Smooth muscle cell (in vitro differentiated cells): Measurements from ENCODE around the gene SLC51B. TPM values are rescaled to one million over a fixed set of nuclear protein-coding genes. Genes with fewer than 3 reads are reported as not detected.
"Not testable (repeated sequence)": the region's sequence is repeated elsewhere in the genome, so short reads cannot be mapped to it uniquely, and the experiment has no call there.

Experiments
- DNase-seq: peaks from one replicate; lab custom pipeline; 2025; ENCODE audit not compliant: unreplicated experiment; lab: John Stamatoyannopoulos, UW
- H2AFZ ChIP-seq: fragments of 200-600 bp; sonication (generic); 2 replicates; pipeline ENCODE4 v1.6.0; 2016; ENCODE audit warnings: antibody characterized with exemption, low read depth, mild to moderate bottlenecking
- H3F3A ChIP-seq: fragments of 200-600 bp; sonication (generic); 2 replicates; pipeline ENCODE4 v1.6.0; 2017; ENCODE audit warnings: antibody characterized with exemption, low read depth
- H3K27ac ChIP-seq: fragments of 200-600 bp; sonication (generic); 2 replicates; pipeline ENCODE4 v1.5.1; 2016; ENCODE audit warnings: low read depth, mild to moderate bottlenecking
- H3K27me3 ChIP-seq: fragments of 200-600 bp; sonication (generic); 2 replicates; pipeline ENCODE4 v1.6.1; 2016; ENCODE audit warnings: low read depth, mild to moderate bottlenecking
- H3K36me3 ChIP-seq: fragments of 200-600 bp; sonication (generic); 2 replicates; pipeline ENCODE4 v1.5.1; 2016; ENCODE audit warnings: low read depth
- H3K4me1 ChIP-seq: fragments of 200-600 bp; sonication (generic); 2 replicates; pipeline ENCODE4 v1.5.1; 2016; ENCODE audit warnings: low read depth
- H3K4me2 ChIP-seq: fragments of 200-600 bp; sonication (generic); 2 replicates; pipeline ENCODE4 v1.6.0; 2016; ENCODE audit warnings: mild to moderate bottlenecking
- H3K4me3 ChIP-seq: fragments of 200-600 bp; sonication (generic); 2 replicates; pipeline ENCODE4 v1.5.1; 2016; ENCODE audit warnings: mild to moderate bottlenecking
- H3K79me2 ChIP-seq: fragments of 200-600 bp; sonication (generic); 2 replicates; pipeline ENCODE4 v1.6.0; 2016; ENCODE audit warnings: low read depth, mild to moderate bottlenecking
- H3K9ac ChIP-seq: fragments of 200-600 bp; sonication (generic); 2 replicates; pipeline ENCODE4 v1.6.0; 2016; ENCODE audit warnings: low read depth
- H3K9me3 ChIP-seq: fragments of 200-600 bp; sonication (generic); replicated peaks from 2 replicates; pipeline ENCODE4 v1.5.1; 2016; ENCODE audit warnings: low read depth
- H4K20me1 ChIP-seq: fragments of 200-600 bp; sonication (generic); 2 replicates; pipeline ENCODE4 v1.6.0; 2016; ENCODE audit warnings: low read depth
- WGBS: methylation state at CpG from one replicate; pipeline ENCODE4 v1.1.7; 2016; ENCODE audit warnings: low lambda C conversion rate; 5-methylcytosine and 5-hydroxymethylcytosine counted together
- polyA plus RNA-seq: library from polyadenylated mRNA; unstranded; fragments of >200 nt; fragmentation: Nextera tagmentation; extraction: Ambion mirVana; gene quantifications from 2 replicates; pipeline ENCODE4 v1.2.1, GENCODE V29; 2016
- total RNA-seq: library from RNA; depleted of rRNA; stranded (reverse); fragments of >200 nt; gene quantifications from 2 replicates; pipeline ENCODE4 v1.2.3, GENCODE V29; 2014
- TF ChIP-seq, protein P1 (sequence below): fragments of 200-600 bp; sonication (generic); IDR thresholded peaks from 2 replicates; pipeline ENCODE4 v1.5.1; 2017; ENCODE audit warnings: borderline replicate concordance, mild to moderate bottlenecking, antibody characterized with exemption; ENCODE audit not compliant: insufficient read depth, poor library complexity, severe bottlenecking

The SLC51B gene
- total and polyA plus RNA-seq, 2 experiments from 2014 or later, result not detected

DNA sequence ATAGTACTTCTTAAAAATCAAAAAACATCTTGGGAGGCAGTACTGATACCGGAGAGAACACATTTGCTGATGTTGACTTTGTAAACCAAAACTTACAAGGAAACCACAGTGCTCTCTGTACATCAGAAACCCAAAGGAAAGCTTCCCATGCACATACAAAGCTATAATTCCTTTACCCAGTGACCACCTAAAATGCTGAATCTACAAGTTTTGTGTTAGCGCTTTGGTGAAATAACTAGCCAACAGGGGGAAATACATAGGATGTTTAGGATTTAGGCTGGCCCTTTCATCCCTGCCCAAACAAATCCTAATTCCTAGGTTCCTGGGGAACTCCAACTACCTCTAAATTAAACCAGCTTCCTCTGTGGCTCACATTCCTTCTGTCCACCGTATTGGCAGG, 40.2 kb upstream of the SLC51B start:
- Histone ChIP-seq H3K4me2 (no peak overlapping the region), H2AFZ (no peak overlapping the region)
- TF ChIP-seq, protein P1, sequence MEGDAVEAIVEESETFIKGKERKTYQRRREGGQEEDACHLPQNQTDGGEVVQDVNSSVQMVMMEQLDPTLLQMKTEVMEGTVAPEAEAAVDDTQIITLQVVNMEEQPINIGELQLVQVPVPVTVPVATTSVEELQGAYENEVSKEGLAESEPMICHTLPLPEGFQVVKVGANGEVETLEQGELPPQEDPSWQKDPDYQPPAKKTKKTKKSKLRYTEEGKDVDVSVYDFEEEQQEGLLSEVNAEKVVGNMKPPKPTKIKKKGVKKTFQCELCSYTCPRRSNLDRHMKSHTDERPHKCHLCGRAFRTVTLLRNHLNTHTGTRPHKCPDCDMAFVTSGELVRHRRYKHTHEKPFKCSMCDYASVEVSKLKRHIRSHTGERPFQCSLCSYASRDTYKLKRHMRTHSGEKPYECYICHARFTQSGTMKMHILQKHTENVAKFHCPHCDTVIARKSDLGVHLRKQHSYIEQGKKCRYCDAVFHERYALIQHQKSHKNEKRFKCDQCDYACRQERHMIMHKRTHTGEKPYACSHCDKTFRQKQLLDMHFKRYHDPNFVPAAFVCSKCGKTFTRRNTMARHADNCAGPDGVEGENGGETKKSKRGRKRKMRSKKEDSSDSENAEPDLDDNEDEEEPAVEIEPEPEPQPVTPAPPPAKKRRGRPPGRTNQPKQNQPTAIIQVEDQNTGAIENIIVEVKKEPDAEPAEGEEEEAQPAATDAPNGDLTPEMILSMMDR, result no peak

DNA sequence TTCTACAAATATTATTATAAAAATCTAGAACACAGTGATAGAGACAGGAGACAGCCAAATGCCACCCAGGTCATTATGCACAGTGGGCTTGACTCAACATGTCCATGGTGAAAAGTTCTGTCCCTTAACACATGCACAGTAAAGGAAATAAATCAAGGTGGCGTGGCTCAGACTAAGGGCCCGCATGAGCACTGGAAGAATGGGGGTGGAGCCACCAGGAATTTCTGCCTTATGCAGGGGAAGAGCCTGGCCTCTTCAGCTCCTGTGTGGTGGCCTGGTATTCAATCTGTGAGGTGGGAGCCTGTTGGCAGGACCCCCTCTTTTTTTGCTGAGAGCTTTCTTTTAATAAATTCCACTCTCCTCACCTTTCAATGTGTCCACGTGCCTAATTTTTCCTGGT, 38.3 kb upstream of the SLC51B start:
- peaks cover 4% of the 10 kb centered on the region for H3K36me3 ChIP-seq
- H4K20me1 ChIP-seq, result no peaks in the 10 kb centered on the region
- H3K9ac ChIP-seq, result no peak overlapping the region
- H3K4me1 ChIP-seq, result peaks cover 6% of the 10 kb centered on the region
- no peaks in the 10 kb centered on the region for H3K9me3 ChIP-seq
- TF ChIP-seq, protein P1, result no peak
- no peak overlapping the region for H3K4me2 ChIP-seq
- H3K79me2 ChIP-seq, result no peaks in the 10 kb centered on the region
- no peaks in the 10 kb centered on the region for H3K27me3 ChIP-seq
- H2AFZ ChIP-seq, result no peak overlapping the region
- DNase-seq, result no peak
- H3K27ac ChIP-seq, result no peak overlapping the region
- no peaks in the 10 kb centered on the region for H3F3A ChIP-seq
- no peak overlapping the region for H3K4me3 ChIP-seq
- 49% methylated on average over 3 of the region's 3 CpGs for WGBS

More for the DNA sequence above, 40.2 kb upstream of the SLC51B start:
- Histone ChIP-seq H3K27me3 (no peaks in the 10 kb centered on the region), H3K27ac (no peak overlapping the region), H3K9ac (no peak overlapping the region), H3K4me1 (peaks cover 6% of the 10 kb centered on the region), H3F3A (no peaks in the 10 kb centered on the region), H3K79me2 (no peaks in the 10 kb centered on the region), H4K20me1 (no peaks in the 10 kb centered on the region), H3K36me3 (no peaks in the 10 kb centered on the region), H3K9me3 (no peaks in the 10 kb centered on the region), H3K4me3 (no peak overlapping the region)
- no peak for DNase-seq
- WGBS, result 93% methylated on average over 3 of the region's 3 CpGs

DNA sequence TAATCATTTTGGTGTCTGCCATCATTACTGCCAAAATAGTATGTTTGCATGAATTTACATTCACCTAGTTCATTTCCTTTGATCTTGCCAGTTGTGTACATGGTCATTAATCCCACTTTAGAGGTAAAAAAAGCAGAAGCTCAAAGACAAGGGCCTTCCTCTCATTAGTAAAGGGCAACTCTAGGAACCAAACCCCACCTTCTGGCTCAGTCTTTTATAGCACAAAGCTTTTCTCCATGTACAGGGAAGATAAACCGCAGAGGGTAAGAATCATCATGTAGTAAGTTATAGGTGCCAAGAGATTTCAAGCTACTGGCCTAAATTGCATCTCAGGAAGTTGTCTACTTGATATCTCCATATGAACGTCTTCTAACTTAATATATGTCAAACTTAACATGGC, 36.2 kb upstream of the SLC51B start:
- Histone ChIP-seq H4K20me1 (no peaks in the 10 kb centered on the region), H3K27me3 (no peaks in the 10 kb centered on the region), H3K9me3 (peaks cover 10% of the 10 kb centered on the region), H3K4me1 (peaks cover 6% of the 10 kb centered on the region), H3K4me2 (no peak overlapping the region), H3K27ac (no peak overlapping the region), H2AFZ (no peak overlapping the region), H3F3A (no peaks in the 10 kb centered on the region), H3K79me2 (no peaks in the 10 kb centered on the region), H3K4me3 (no peak overlapping the region), H3K36me3 (peaks cover 17% of the 10 kb centered on the region), H3K9ac (no peak overlapping the region)
- DNase-seq, result no peak
- WGBS, result 79% methylated on average over 2 of the region's 2 CpGs
- TF ChIP-seq, protein P1, result no peak

DNA sequence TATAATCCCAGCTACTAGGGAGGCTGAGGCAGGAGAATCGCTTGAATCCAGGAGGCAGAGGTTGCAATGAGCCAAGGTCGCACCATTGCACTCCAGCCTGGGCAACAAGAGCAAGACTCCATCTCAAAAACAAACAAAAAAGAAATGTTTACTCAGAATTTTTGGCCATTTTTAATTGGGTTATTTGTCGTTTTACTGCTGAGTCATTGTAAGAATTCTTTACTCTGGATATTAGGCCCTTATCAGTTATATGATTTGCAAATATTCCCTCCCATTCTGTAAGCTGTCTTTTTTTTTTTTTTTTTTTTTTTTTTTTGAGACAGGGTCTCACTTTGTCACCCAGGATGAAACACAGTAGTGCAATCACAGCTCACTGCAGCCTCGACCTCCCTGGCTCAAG, 34.0 kb upstream of the SLC51B start:
- not testable (repeated sequence) for H3K9ac ChIP-seq, H3K27ac ChIP-seq, H3K4me2 ChIP-seq, H3F3A ChIP-seq, H4K20me1 ChIP-seq, H3K4me1 ChIP-seq, H3K4me3 ChIP-seq, H3K79me2 ChIP-seq, DNase-seq, H3K27me3 ChIP-seq, H2AFZ ChIP-seq
- H3K36me3 ChIP-seq, result peaks cover 36% of the 10 kb centered on the region
- 97% methylated on average over 4 of the region's 4 CpGs for WGBS
- peaks cover 13% of the 10 kb centered on the region for H3K9me3 ChIP-seq
